ENCODE data around the gene AMACR. TPM values are rescaled to one million over a fixed set of nuclear protein-coding genes. Genes with fewer than 3 reads are reported as not detected.

AMACR gene
- total and polyA plus RNA-seq, 2 donors (not counting 3 experiments of a cell fraction or from before 2014, with no cell fraction given) = 6.7 to 8.7 TPM

DNA sequence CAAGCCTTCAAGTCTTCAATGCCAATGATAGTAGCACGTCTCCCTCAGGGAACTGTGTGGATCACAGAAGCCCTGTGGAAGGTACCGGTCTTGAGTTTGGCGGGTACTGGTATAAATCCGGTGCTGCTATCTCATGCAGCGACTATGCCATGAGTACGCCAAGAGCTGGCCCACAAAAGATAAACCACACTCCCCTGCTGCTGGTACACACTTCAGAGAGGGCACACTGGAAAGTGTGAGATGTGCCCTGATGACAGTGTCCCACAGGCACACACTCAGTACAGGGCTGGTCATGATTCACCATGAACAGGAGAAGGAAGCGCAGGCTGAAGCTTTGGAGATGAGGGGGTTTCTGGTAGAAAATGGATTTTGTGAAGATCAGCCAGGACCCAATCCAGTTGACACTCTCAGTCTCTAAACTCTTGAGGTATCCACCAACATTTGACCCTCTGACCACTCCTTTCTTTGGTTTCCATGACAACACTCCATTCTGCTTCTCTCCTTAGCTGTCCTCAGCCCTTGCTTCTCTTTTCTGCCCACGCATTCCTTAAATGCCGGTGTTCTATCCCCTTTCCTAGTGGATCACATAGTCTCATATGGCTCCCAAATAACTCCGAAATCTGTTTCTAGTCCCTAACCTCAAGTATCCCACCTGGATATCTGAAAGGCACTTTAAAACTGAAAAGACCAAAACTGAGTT, 5.1 kb downstream of the AMACR start:
- CTCF ChIA-PET = no interaction called here
- dilution Hi-C loops (cut with MboI; ENCODE audit: extremely low pct_ligation_motif_present, low sequenced_read_pairs) = no loop called here

DNA sequence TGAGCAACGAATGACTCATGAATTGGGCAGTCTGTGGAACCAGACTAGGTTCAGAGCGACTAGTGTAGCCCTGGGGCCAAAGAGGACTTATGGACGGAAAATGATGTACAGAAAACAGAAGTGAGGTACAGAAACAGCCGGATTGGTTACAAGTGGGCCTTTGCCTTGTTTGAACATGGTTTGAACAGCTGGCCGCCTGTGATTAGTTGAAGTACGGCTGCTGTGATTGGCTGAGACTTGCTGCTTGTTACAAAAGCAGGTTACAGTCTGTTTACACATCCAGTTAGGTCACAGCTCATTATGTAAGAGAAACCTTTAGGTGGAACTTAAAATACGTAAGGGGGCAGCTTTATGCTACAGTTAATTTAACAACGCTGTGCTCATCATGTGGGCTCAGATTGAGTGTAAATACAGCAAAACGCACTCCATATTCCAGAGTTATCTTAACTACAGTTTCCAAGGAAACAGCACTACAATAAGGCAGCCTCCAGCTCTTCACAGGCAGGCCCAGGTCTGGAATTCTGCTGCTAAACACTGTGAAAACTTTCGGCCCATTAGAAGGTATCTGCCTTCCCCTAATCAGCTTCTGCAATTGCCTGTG, 6.5 kb downstream of the AMACR start:
- Histone ChIP-seq H3K9me1 (replicated peaks; ENCODE audit: control insufficient read depth, extremely low read depth, insufficient read depth, low read length) (no peaks in the 10 kb centered on the region), H3K4me1 (ENCODE audit: control insufficient read depth, extremely low read depth, insufficient read depth, low read length) (no peaks in the 10 kb centered on the region), H3K9me3 (replicated peaks; ENCODE audit: control insufficient read depth, insufficient read depth, low read length) (no peaks in the 10 kb centered on the region), H3K36me3 (ENCODE audit: control insufficient read depth in 2 of 2, extremely low read depth in 1 of 2, insufficient read depth in 2 of 2, low read length in 2 of 2) (peaks cover 0 to 5% of the 10 kb centered on the region in 2 experiments), H3K4me3 (replicated peaks in 1 of 3; ENCODE audit: insufficient read depth in 1 of 3, low read depth in 1 of 3, low read length in 3 of 3) (no peak overlapping the region), H3K27ac (ENCODE audit: insufficient read depth, low read depth, low read length) (no peak overlapping the region), H3K4me2 (ENCODE audit: insufficient read depth, low read length) (no peak overlapping the region), H2AFZ (ENCODE audit: low read depth, low read length) (no peak overlapping the region), H4K20me1 (replicated peaks; ENCODE audit: control insufficient read depth, extremely low read depth, insufficient read depth, low read length) (no peaks in the 10 kb centered on the region), H3K79me2 (ENCODE audit: control insufficient read depth, insufficient read depth, low read length) (no peaks in the 10 kb centered on the region), H3K27me3 (ENCODE audit: control insufficient read depth in 2 of 2, insufficient read depth in 2 of 2, low read length in 2 of 2) (no peaks in the 10 kb centered on the region), H3K9ac (replicated peaks; ENCODE audit: extremely low read depth, insufficient read depth, low read length) (no peak overlapping the region)
- ChIA-PET CTCF (interaction anchor here (0.8 kb wide), 1 partner anchor 11 kb away, joined by 3 read pairs; no protein-coding TSS in a partner anchor), POLR2A (no interaction called here)
- no TSS peak for BruUV-seq (replicated peaks)
- FAIRE-seq (no peak), DNase-seq (ENCODE audit: low read depth, low spot score) (no peak)
- intact Hi-C loops (cut with micrococcal nuclease) = no loop called here
- TF ChIP-seq, protein P1, sequence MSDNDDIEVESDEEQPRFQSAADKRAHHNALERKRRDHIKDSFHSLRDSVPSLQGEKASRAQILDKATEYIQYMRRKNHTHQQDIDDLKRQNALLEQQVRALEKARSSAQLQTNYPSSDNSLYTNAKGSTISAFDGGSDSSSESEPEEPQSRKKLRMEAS (IDR thresholded peaks at IDR 0.05; ENCODE audit: insufficient read depth, insufficient read length) = no peak
- TF ChIP-seq MYC (IDR thresholded peaks at IDR 0.05; ENCODE audit: low read depth, low read length) = no peak
- TF ChIP-seq POLR2A (IDR thresholded peaks at IDR 0.05; ENCODE audit: low read depth, low read length) = no peak
- no peak for TF ChIP-seq FOS (IDR thresholded peaks at IDR 0.05; ENCODE audit: borderline replicate concordance, insufficient read depth, low read length)
- TF ChIP-seq EZH2 (IDR thresholded peaks at IDR 0.05; ENCODE audit: borderline replicate concordance, low read depth, low read length, severe bottlenecking) = no peak
- no peak for TF ChIP-seq JUN (IDR thresholded peaks at IDR 0.05; ENCODE audit: borderline replicate concordance, insufficient read depth, insufficient read length, low read depth)
- no peak for TF ChIP-seq POLR2AphosphoS5 (IDR thresholded peaks at IDR 0.05; ENCODE audit: insufficient read depth, low read depth, low read length)
- dilution Hi-C loops (cut with MboI; ENCODE audit: extremely low pct_ligation_motif_present, low sequenced_read_pairs) = no loop called here

More for the DNA sequence above, 5.1 kb downstream of the AMACR start:
- Histone ChIP-seq H2AFZ (ENCODE audit: low read depth, low read length) (no peak overlapping the region), H3K27me3 (ENCODE audit: control insufficient read depth in 2 of 2, insufficient read depth in 2 of 2, low read length in 2 of 2) (no peaks in the 10 kb centered on the region), H3K27ac (ENCODE audit: insufficient read depth, low read depth, low read length) (no peak overlapping the region), H3K36me3 (ENCODE audit: control insufficient read depth in 2 of 2, extremely low read depth in 1 of 2, insufficient read depth in 2 of 2, low read length in 2 of 2) (peaks cover 0 to 5% of the 10 kb centered on the region in 2 experiments), H3K4me1 (ENCODE audit: control insufficient read depth, extremely low read depth, insufficient read depth, low read length) (peaks cover 10% of the 10 kb centered on the region), H3K4me3 (replicated peaks in 1 of 3; ENCODE audit: insufficient read depth in 1 of 3, low read depth in 1 of 3, low read length in 3 of 3) (no peak overlapping the region), H3K4me2 (ENCODE audit: insufficient read depth, low read length) (no peak overlapping the region), H4K20me1 (replicated peaks; ENCODE audit: control insufficient read depth, extremely low read depth, insufficient read depth, low read length) (no peaks in the 10 kb centered on the region), H3K9me3 (replicated peaks; ENCODE audit: control insufficient read depth, insufficient read depth, low read length) (no peaks in the 10 kb centered on the region), H3K9me1 (replicated peaks; ENCODE audit: control insufficient read depth, extremely low read depth, insufficient read depth, low read length) (no peaks in the 10 kb centered on the region), H3K79me2 (ENCODE audit: control insufficient read depth, insufficient read depth, low read length) (no peaks in the 10 kb centered on the region), H3K9ac (replicated peaks; ENCODE audit: extremely low read depth, insufficient read depth, low read length) (no peak overlapping the region)
- DNase-seq (ENCODE audit: low read depth, low spot score) = no peak
- intact Hi-C loops (cut with micrococcal nuclease) = no loop called here
- no peak for FAIRE-seq
- POLR2A ChIA-PET = no interaction called here
- no peak for TF ChIP-seq GATA2 (IDR thresholded peaks at IDR 0.05; ENCODE audit: insufficient read depth, insufficient read length, low read depth, low read length)
- no TSS peak for BruUV-seq (replicated peaks)
